GM18907 (cell line): ENCODE results near the gene NAALADL2.
"Not testable (repeated sequence)": the region's sequence is repeated elsewhere in the genome, so short reads cannot be mapped to it uniquely, and the experiment has no call there.

Experiments used
- ATAC-seq: cut with Tn5 transposase; IDR thresholded peaks from one replicate; pipeline ENCODE4 v1.9.1; 2021; ENCODE audit warnings: mild to moderate bottlenecking, moderate library complexity; ENCODE audit not compliant: unreplicated experiment

NAALADL2 gene

DNA sequence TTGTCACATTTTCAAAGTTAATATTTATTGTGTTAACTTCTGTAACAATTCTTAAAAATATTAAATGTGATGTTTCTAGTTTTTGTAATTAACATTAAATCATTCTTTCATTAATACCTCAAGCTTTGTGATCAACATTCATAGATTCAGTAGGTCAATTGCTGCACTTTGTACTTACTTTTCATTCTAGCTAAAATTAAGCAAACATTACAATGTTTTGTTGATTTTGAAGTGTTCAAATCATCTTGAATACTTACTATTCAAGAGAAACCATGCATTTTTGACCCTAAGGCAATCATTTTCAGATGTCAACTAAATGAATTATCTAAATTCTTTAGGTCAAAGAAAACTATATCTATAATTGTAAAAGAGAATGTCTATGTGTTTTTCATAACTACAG lies 933.1 kb downstream of the NAALADL2 start:
- no peak for ATAC-seq

DNA sequence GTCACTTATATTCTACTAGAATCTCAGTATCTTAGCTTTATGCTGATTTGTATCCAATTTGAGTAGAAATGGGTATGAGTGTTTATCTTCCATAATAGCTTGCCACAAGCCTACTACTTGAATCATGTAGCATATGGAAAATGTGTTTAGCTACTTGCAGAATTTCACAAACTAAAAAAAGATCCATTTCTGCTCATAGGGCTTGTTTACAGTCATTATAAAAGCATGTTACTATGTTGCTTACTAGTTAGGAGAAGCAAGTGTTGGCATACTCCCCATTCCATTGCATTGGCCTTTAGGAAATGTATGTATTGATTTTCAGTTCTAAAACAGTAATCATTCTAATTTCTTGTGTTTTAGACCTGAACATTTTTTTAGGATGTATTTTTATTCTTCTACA lies 939.2 kb downstream of the NAALADL2 start:
- ATAC-seq: no peak

DNA sequence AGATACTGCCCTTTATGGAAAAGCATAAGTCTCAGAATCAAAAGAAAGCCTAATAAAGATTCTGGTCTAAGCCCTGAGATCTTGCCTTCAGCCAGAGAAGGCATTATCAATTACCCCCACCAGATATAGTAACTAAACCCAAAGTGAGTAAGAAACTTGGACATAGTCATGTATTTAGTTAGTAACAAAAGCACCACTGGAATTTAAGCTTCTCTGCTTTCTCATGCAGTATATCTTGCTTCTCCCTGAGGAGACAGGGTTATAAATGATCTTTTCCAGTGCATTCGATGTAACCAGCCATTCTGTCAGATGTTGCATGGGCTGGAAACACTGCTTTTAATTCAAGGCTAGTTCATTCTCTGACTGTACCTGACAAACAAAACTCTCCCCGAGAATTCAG lies 946.7 kb downstream of the NAALADL2 start:
- no peak for ATAC-seq

DNA sequence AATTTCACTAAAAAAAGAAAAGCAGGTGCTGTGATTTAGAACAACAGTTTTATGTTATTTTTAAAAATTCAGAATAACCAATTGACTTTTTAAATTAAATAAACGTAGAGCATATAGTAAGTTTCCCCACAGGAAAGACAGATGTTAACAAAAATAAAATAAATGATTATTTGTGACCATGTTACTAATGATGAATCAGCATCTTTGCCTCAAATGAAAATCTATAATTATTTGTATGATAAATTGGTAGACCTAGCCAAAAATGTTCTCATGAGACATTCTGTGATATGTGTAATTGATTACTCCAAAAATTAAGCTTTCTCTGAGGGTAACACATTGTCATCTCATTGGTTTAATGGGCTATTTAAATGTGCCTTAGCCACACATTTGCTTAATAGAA lies 948.0 kb downstream of the NAALADL2 start:
- ATAC-seq: no peak

DNA sequence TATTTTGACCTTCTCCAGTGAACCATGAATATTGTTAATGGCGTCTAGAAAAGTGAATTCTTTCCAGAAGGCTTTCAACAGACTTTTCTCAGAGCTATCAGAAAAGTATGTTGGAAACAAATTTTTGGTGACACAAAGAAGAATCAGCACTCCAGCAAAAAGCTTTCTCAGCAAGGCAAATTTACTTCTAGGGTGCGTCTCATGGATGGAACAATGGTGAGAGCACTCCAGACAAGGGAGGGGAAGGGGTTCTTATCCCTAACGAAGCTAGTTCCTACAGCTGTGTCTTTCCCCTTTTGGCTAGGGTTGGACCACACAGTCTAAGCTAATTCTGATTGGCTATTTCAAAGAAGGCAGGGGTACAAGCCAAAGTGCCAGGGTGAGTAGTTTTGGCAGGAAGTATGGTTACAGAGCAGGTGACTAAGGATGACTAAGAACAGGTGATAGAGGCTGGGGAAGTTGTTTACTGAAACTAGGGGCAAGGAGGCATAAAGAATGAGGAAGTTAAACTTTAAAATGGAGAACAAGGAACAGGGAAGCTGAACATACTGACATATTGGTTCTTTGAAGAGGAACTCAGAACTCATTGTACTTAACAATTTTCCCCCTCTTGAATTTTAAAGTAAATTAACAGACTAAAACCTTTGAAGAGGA lies 959.8 kb downstream of the NAALADL2 start:
- ATAC-seq: peak; percentile 79

DNA sequence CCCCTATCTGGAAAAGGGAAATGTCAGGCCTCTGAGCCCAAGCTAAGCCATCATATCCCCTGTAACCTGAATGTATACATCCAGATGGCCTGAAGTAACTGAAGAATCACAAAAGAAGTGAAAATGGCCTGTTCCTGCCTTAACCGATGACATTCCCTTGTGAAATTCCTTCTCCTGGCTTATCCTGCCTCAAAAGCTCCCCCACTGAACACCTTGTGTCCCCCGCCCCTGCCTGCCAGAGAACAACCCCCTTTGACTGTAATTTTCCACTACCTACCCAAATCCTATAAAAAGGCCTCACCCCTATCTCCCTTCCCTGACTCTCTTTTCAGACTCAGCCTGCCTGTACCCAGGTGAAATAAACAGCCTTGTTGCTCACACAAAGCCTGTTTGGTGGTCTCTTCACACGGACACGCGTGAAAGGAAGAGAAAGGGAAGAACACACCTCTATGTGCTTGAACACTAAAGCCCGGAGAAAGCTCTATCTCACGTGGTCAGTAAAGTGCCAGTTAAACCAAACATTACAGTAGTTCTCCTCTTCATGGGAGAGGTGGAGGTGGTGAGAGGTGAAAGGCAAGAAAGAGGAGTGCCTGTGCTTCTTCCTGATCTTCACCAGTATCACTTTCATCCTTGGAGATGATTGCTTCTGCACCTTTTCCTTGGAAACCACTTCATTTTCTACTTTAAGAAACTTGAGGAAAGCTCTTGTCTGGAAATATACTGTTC lies 963.8 kb downstream of the NAALADL2 start:
- ATAC-seq: not testable (repeated sequence)

DNA sequence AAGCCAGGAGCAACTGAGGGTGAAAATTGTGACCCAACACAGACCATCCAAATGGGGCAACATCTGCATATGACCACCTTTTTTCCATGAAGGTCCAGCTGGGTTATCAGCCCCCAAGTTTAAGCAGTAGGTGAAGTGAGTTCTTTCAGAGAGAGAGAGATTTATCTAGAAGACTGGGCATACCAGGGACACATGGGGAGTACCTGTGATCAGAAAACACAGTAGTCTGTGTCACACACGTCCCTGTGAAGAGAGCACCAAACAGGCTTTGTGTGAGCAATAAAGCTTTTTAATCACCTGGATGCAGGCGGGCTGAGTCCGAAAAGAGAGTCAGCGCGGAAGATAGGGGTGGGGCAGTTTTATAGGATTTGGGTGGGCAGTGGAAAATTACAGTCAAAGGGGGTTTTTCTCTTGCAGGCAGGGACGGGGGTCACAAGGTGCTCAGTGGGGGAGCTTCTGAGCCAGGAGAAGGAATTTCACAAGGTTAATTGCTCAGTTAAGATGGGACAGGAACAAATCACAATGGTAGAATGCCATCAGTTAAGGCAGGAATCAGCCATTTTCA lies 966.0 kb downstream of the NAALADL2 start:
- not testable (repeated sequence) for ATAC-seq

DNA sequence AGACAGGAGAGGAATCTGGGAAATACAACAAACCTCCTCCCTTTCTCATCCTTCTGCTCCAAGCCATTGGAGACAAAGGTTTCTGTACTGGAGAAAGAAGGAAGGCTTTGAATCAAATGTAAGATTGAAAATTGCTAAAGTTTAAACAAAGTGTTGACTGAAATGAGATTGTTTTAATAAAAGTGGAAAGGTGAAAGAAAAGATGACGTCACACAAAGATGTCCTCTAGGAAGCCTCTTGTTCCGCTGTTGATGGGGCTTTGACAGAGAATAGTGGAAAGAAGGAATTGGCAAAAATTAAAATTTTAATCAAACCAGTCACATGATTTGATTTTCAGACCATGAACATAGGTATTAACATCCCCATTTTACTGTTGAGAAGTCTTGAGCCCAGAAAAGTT lies 967.6 kb downstream of the NAALADL2 start:
- no peak for ATAC-seq

DNA sequence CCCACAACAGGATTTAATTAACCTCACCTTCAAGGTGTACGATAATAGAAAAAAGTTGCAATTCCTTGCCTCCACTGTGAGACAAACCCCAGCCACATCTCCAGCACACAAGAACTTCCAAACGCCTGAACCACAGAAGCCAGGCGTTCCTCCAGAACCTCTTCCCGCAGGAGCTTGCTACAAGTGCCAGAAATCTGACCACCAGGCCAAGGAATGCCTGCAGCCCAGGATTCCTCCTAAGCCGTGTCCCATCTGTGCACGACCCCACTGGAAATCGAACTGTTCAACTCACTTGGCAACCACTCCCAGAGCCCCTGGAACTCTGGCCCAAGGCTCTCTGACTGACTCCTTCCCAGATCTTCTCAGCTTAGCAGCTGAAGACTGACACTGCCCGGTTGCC lies 970.7 kb downstream of the NAALADL2 start:
- ATAC-seq: not testable (repeated sequence)

DNA sequence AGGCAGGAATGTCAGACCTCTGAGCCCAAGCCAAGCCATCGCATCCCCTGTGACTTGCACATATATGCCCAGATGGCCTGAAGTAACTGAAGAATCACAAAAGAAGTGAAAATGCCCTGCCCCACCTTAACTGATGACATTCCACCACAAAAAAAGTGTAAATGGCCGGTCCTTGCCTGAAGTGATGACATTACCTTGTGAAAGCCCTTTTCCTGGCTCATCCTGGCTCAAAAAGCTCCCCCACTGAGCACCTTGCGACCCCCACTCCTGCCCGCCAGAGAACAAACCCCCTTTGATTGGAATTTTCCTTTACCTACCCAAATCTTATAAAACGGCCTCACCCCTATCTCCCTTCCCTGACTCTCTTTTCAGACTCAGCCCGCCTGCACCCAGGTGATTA lies 976.6 kb downstream of the NAALADL2 start:
- not testable (repeated sequence) for ATAC-seq

DNA sequence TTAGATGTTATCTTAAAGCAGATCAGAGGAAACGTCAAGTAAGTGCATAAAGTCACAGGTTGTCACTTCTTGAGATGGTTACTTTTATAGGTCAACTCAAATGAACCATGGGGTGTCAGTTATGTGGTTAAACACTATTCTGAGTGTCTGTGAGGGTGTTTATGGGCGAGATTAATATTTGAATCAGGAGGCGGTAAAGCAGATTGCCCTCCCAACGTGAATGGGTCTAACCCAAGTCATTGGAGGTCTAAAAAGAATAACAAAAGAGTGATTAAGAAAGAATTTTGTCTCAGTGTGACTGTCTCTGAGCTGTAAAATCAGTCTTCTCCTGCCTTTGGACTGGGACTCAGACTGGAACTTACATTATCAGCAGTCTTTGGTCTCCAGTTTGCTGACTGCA lies 977.5 kb downstream of the NAALADL2 start:
- ATAC-seq: no peak

DNA sequence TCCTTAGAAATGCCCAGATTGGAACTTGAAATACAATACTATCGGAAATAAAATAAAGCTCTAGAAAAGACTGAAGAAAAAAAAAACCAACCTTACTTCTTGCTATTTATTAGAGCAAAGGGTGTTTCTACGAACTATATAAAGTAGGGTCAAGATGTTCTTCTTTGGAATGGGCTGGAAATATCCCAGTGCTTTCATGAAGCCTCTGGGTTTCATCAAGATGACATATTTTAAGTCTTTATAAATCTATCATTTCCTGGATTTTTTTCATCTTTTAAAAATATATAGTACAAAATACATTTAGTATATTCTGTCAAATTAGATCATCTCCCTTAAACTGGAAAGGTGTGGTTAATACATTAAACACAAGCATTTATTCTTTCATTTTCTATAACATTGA lies 978.8 kb downstream of the NAALADL2 start:
- ATAC-seq: no peak

DNA sequence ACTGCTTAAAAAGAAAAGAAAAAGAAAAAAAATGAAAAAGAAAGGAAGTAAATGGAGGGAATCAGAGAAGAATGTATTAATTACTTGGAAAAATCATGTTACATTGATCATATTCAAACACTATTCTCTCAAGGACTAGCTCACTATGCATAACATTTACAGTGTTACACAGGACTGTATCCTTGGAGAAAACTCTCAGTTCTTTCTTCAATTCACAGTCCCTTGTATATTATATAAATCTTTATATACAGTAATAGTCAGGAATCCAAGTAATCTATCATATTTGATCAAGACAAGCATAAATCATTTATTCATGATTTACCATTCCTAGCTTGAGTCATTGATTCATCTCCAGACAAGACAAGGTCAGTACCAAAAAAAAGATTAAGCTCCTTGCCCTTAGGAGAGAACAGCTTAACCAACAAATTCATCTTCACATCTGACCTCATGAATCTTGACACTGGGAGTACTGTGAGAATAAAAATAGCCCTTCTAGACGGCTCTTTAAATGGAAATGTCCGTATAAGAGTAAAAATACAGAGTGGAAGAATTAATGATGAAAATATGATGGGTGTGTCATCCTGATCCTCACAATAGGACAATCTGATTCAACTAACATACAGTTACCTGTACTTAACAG lies 980.4 kb downstream of the NAALADL2 start:
- no peak for ATAC-seq

DNA sequence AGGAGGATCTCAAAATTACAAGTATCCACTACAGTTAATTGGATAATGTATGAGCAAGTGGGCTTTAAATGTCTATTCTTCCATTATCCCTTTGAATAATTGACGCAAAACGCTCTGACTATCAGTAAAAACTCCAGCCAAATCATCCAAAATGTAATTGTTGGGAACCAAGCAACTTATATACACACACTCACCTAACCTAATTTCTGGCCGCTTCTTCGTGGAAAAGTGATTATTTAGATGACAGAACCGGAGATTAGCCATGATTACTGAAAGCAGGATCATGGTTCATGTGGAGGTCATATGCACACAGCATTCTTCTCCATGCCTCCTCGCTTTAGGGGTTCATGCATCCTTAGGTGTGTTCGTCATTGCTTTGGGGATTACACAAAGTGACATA lies 992.4 kb downstream of the NAALADL2 start:
- ATAC-seq: no peak

DNA sequence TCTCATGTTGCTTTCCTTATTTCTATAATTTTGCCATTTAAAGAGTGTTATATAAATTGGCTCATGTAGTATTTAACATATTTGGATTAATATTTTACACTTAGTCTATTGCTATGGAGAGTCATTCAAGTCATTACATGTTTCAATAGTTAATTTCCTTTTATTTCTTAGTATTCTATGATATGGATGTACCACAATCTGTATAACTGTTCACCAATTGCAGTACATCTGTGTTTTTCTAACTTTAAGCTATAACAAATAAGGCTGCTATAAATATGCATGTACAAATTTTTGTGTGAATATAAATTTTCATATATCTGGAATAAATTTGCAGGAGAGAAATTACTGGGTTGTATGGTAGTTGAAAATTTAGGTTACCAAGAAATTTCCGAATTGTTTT lies 993.4 kb downstream of the NAALADL2 start:
- ATAC-seq: no peak

DNA sequence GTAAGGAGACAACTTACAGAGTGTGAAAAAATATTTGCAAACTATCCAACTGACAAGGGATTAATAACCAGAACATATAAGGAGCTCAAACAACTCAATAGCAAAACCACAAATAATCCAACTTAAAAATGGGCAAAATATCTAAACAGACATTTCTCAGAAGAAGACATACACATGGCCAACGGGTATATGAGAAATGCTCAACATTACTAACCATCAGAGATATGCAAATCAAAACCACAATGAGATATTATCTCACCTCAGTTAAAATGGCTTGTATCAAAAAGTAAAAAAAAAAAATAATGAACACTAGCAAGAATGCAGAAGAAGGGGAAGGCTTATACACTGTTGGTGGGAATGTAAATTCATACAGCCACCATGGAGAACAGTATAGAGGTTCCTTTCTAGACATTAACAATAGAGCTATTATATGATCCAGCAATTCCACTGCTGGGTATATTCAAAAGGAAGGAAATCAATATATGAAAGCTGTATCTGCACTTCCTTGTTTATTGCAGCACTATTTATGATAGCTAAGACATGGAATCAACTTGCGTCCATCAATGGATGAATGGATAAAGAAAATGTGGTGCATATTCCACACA lies 998.6 kb downstream of the NAALADL2 start:
- no peak for ATAC-seq
